ENCODE measurements around the gene WAC.

WAC gene

DNA sequence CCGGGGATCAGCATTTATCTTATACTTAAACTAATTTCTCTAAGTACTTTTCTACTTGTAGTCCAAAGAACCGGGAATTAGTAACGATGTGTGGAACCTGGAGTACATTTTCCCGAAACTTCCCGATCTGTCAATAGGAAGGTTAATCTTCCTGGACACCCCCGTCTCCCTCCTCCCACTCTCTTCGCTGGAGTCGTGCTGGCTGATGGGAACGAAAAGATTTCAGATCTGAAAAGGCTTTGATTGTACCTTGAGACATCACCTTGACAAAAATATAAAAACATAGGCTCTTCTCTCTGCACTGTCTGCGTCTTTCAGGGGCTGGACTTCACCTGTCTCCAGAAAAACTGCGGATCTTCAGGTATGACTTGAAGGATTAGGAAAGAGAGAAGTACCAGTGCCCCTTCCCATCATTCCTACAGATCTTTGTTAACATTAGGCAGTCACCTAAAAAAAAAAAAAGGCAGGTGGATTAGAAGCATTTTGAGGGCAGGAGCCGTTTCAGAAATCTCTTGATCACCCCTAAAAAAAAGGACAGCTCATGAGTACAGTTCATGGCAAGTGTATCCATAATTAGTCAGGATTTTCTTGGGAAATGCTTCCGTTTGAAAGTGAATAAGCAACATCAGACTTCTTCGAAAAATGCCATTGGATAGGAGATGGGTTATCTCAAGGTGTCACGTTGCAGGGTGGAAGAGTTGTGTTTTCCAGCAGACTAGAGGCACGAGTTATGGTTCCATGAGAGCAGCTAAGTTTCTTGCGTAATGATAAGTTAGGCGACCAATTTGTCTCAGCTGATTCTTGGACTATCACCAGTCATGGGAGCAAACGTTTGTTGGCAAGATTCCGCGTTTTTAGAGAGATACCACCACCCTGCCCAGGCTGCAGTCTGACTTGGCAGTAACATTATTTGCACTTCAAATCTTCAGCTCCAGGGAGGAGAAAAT lies 136.6 kb downstream of the WAC start:
- DNase-seq, result no peak

All from suppressor macrophage treated with lipopolysaccharide for 4 hours (primary cell).